Lower lobe of right lung (tissue), 2 donors: Measurements from ENCODE around the gene VANGL1. TPM values are rescaled to one million over a fixed set of nuclear protein-coding genes. Genes with fewer than 3 reads are reported as not detected.

Source experiments
- ATAC-seq, 2 donors: fragments of 200-7000 bp; cut with Tn5 transposase; one replicate each; pipeline ENCODE4 v1.9.1; 2020 to 2022; ENCODE audit warnings: mild to moderate bottlenecking in 2 of 2, moderate library complexity in 2 of 2
- DNase-seq: peaks from one replicate; pipeline ENCODE4 v3.0.0-alpha.2; 2020
- H3K27ac ChIP-seq: fragments of 200-600 bp; one replicate; pipeline ENCODE4 v1.8.0; 2022
- H3K27me3 ChIP-seq: fragments of 200-600 bp; one replicate; pipeline ENCODE4 v1.8.0; 2022; ENCODE audit warnings: low read depth
- H3K36me3 ChIP-seq: fragments of 200-600 bp; one replicate; pipeline ENCODE4 v1.8.0; 2022; ENCODE audit warnings: mild to moderate bottlenecking
- H3K4me1 ChIP-seq: fragments of 200-600 bp; one replicate; pipeline ENCODE4 v1.8.0; 2022
- H3K4me3 ChIP-seq: fragments of 200-600 bp; one replicate; pipeline ENCODE4 v1.8.0; 2022; ENCODE audit warnings: mild to moderate bottlenecking
- H3K9me3 ChIP-seq: fragments of 200-600 bp; one replicate; pipeline ENCODE4 v1.8.0; 2022
- CTCF ChIP-seq: fragments of 200-600 bp; IDR thresholded peaks from one replicate; pipeline ENCODE4 v1.8.0; 2022; ENCODE audit warnings: antibody characterized with exemption, mild to moderate bottlenecking
- intact Hi-C: fragments of 100-400 bp; cut with DNase I; formaldehyde crosslinking; loops from one replicate; pipeline ENCODE4 v1.11.0; 2022
- total RNA-seq: library from RNA; stranded (reverse); fragmentation: NEBNext Ultra II Directional; extraction: Animal tissue kit (Norgen Biotek cat#: 25700); gene quantifications from one replicate; pipeline ENCODE4 v1.2.1, GENCODE V29; 2021
- donor health status: DM: no; HTN: yes; CAD: no; lungs with severe emphysema.

VANGL1 gene
- total RNA-seq, 1 donor from 2014 or later: 10.9 TPM

- Histone ChIP-seq H3K27ac (no peak overlapping the region), H3K27me3 (peaks cover 11% of the 10 kb centered on the region), H3K4me1 (no peaks in the 10 kb centered on the region), H3K9me3 (no peaks in the 10 kb centered on the region), H3K4me3 (no peak overlapping the region), H3K36me3 (no peaks in the 10 kb centered on the region)
- DNase-seq: no peak
- no peak for TF ChIP-seq CTCF
- intact Hi-C loops: no loop called here
- no peak for ATAC-seq
Observed at GRCh38 chr1:115712911-115713609, 71.3 kb downstream of the VANGL1 start.

GRCh38 chr1:115713906-115714305 lies 72.1 kb downstream of the VANGL1 start:
- intact Hi-C loops: no loop called here
- no peak for TF ChIP-seq CTCF
- Histone ChIP-seq H3K4me1 (no peaks in the 10 kb centered on the region), H3K9me3 (no peaks in the 10 kb centered on the region), H3K27ac (no peak overlapping the region), H3K27me3 (peaks cover 11% of the 10 kb centered on the region), H3K36me3 (no peaks in the 10 kb centered on the region), H3K4me3 (no peak overlapping the region)
- no peak for DNase-seq
- no peak for ATAC-seq

- intact Hi-C loops: no loop called here
- Histone ChIP-seq H3K27ac (no peak overlapping the region), H3K27me3 (peaks cover 11% of the 10 kb centered on the region), H3K36me3 (no peaks in the 10 kb centered on the region), H3K4me1 (no peaks in the 10 kb centered on the region), H3K9me3 (no peaks in the 10 kb centered on the region), H3K4me3 (no peak overlapping the region)
- peak; percentile 50 for DNase-seq
- no peak for ATAC-seq
- TF ChIP-seq CTCF: no peak
Observed at GRCh38 chr1:115714572-115715141, 72.9 kb downstream of the VANGL1 start.

- DNase-seq: peak; percentile 53
- H3K4me1 ChIP-seq: no peaks in the 10 kb centered on the region
- ATAC-seq: no peak
- TF ChIP-seq CTCF: peak; percentile 59
- H3K27me3 ChIP-seq: no peaks in the 10 kb centered on the region
- no peaks in the 10 kb centered on the region for H3K36me3 ChIP-seq
- H3K9me3 ChIP-seq: no peaks in the 10 kb centered on the region
- H3K27ac ChIP-seq: no peak overlapping the region
- H3K4me3 ChIP-seq: no peak overlapping the region
- intact Hi-C loops: no loop called here
Observed at GRCh38 chr1:115717541-115717940, 75.8 kb downstream of the VANGL1 start.

- Histone ChIP-seq H3K4me3 (no peak overlapping the region), H3K27ac (no peak overlapping the region), H3K9me3 (no peaks in the 10 kb centered on the region), H3K4me1 (no peaks in the 10 kb centered on the region), H3K27me3 (no peaks in the 10 kb centered on the region), H3K36me3 (no peaks in the 10 kb centered on the region)
- no peak for TF ChIP-seq CTCF
- no peak for ATAC-seq
- intact Hi-C loops: no loop called here
- no peak for DNase-seq
Observed at GRCh38 chr1:115718011-115718754, 76.4 kb downstream of the VANGL1 start.
